Measurements from ENCODE around the gene MYLK. TPM values are rescaled to one million over a fixed set of nuclear protein-coding genes. Genes with fewer than 3 reads are reported as not detected.

The MYLK gene
- total and polyA plus RNA-seq, 2 donors (not counting 1 experiment from before 2014, with no cell fraction given) = 0.51 TPM; not detected in 1

DNA sequence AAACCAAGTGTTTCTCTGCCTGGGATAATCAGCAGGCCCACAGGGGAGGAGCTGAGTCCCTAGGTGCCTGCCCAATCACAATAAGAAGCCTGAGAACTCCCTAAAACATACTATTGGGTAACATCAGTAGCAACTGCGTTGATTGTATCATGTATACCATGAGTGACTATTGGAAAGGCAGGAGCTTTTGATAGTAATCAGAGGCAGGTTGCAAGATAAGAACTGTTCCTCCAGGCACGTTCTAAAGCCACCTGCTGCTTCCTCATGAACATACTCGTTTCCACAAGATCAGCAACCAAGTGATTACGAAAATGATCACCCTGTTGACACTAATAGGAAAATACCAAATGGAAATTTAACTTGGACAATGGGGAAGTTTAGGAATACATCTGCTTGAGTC is 6.7 kb downstream of the MYLK start:
- Mint-ChIP-seq H3K4me3 (no peak overlapping the region), H3K4me1 (no peaks in the 10 kb centered on the region), H3K9me3 (ENCODE audit: insufficient read depth) (no peaks in the 10 kb centered on the region), H3K27ac (no peak overlapping the region), H3K27me3 (peaks cover 14% of the 10 kb centered on the region)
- DNase-seq (no peak), ATAC-seq (ENCODE audit: low read depth) (no peak)
- H3K27me3 ChIP-seq (replicated peaks in 1 of 4; ENCODE audit: control extremely low read depth in 1 of 4, control insufficient read depth in 3 of 4, insufficient read depth in 4 of 4, low read length in 3 of 4) = peaks cover 0 to 8% (median under 1%) of the 10 kb centered on the region in 4 experiments
- WGBS (ENCODE audit: insufficient coverage) = no CpG with 5 or more reads among the region's 4 CpGs
- H4K20me1 ChIP-seq (ENCODE audit: control insufficient read depth, insufficient read depth, low read length, poor library complexity, severe bottlenecking) = no peaks in the 10 kb centered on the region
- H3K9ac ChIP-seq (ENCODE audit: low read length) = no peak overlapping the region
- no peak overlapping the region for H3K27ac ChIP-seq (ENCODE audit: low read length in 2 of 2)
- intact Hi-C loops (cut with micrococcal nuclease) = no loop called here
- ChIA-PET POLR2A (no interaction called here), CTCF (no interaction called here)
- H3K9me3 ChIP-seq (ENCODE audit: control extremely low read depth in 1 of 3, control insufficient read depth in 2 of 3, insufficient read depth in 1 of 3, low read length in 2 of 3) = no peaks in the 10 kb centered on the region
- no peaks in the 10 kb centered on the region for H3K79me2 ChIP-seq (ENCODE audit: control insufficient read depth, insufficient read depth, low read length)
- no peak overlapping the region for H3K4me2 ChIP-seq (replicated peaks; ENCODE audit: low read depth, low read length, poor library complexity, severe bottlenecking)
- TF ChIP-seq, protein P1, sequence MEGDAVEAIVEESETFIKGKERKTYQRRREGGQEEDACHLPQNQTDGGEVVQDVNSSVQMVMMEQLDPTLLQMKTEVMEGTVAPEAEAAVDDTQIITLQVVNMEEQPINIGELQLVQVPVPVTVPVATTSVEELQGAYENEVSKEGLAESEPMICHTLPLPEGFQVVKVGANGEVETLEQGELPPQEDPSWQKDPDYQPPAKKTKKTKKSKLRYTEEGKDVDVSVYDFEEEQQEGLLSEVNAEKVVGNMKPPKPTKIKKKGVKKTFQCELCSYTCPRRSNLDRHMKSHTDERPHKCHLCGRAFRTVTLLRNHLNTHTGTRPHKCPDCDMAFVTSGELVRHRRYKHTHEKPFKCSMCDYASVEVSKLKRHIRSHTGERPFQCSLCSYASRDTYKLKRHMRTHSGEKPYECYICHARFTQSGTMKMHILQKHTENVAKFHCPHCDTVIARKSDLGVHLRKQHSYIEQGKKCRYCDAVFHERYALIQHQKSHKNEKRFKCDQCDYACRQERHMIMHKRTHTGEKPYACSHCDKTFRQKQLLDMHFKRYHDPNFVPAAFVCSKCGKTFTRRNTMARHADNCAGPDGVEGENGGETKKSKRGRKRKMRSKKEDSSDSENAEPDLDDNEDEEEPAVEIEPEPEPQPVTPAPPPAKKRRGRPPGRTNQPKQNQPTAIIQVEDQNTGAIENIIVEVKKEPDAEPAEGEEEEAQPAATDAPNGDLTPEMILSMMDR (IDR thresholded peaks at IDR 0.05) = no peak
- no peak for TF ChIP-seq EZH2 (IDR thresholded peaks at IDR 0.05; ENCODE audit: borderline replicate concordance, insufficient read depth, low read depth, low read length, poor library complexity, severe bottlenecking)
- H3K36me3 ChIP-seq (replicated peaks in 1 of 2; ENCODE audit: control extremely low read depth in 1 of 2, control insufficient read depth in 1 of 2, extremely low read depth in 1 of 2, insufficient read depth in 2 of 2, low read length in 1 of 2) = no peaks in the 10 kb centered on the region
- H3K4me3 ChIP-seq (ENCODE audit: control extremely low read depth in 1 of 5, extremely low read depth in 1 of 5, insufficient read depth in 1 of 5, low read depth in 2 of 5, low read length in 4 of 5) = no peak overlapping the region
- H2AFZ ChIP-seq (ENCODE audit: insufficient read depth, low read depth, low read length, poor library complexity, severe bottlenecking) = no peak overlapping the region
- no peaks in the 10 kb centered on the region for H3K4me1 ChIP-seq (ENCODE audit: control insufficient read depth in 2 of 2, insufficient read depth in 2 of 2, low read length in 2 of 2)

DNA sequence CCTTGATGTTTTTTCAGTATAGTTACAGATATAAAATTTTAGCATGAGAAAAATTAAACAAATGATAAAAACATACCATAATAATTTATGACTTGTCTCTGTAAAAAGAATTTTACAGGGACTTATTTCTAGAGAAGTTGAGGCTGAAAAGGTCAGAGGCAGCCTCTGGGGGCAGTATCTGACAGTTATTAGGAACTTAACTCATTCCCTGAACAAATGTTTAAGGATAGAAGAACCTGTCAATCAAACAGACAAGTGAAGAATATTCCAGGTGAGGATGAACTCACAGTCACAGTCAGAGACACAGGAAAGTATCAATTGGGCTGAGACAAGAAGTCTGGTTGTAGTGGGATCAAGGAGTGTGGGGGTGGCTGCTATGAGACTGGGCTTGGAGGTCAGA is 7.3 kb downstream of the MYLK start:
- no peaks in the 10 kb centered on the region for H3K36me3 ChIP-seq (replicated peaks in 1 of 2; ENCODE audit: control extremely low read depth in 1 of 2, control insufficient read depth in 1 of 2, extremely low read depth in 1 of 2, insufficient read depth in 2 of 2, low read length in 1 of 2)
- CTCF ChIA-PET = no interaction called here
- intact Hi-C loops (cut with micrococcal nuclease) = no loop called here

More for the DNA sequence above, 7.3 kb downstream of the MYLK start:
- TF ChIP-seq, protein P1 (IDR thresholded peaks at IDR 0.05) = no peak
- TF ChIP-seq EZH2 (IDR thresholded peaks at IDR 0.05; ENCODE audit: borderline replicate concordance, insufficient read depth, low read depth, low read length, poor library complexity, severe bottlenecking) = no peak
- no peaks in the 10 kb centered on the region for H3K9me3 ChIP-seq (ENCODE audit: control extremely low read depth in 1 of 3, control insufficient read depth in 2 of 3, insufficient read depth in 1 of 3, low read length in 2 of 3)
- no peak overlapping the region for H2AFZ ChIP-seq (ENCODE audit: insufficient read depth, low read depth, low read length, poor library complexity, severe bottlenecking)
- H3K4me1 ChIP-seq (ENCODE audit: control insufficient read depth in 2 of 2, insufficient read depth in 2 of 2, low read length in 2 of 2) = no peaks in the 10 kb centered on the region
- DNase-seq (no peak), ATAC-seq (ENCODE audit: low read depth) (no peak)
- Mint-ChIP-seq H3K27ac (no peak overlapping the region), H3K4me1 (no peaks in the 10 kb centered on the region), H3K9me3 (ENCODE audit: insufficient read depth) (no peaks in the 10 kb centered on the region), H3K4me3 (no peak overlapping the region), H3K27me3 (peaks cover 12% of the 10 kb centered on the region)
- POLR2A ChIA-PET = no interaction called here
- no peaks in the 10 kb centered on the region for H4K20me1 ChIP-seq (ENCODE audit: control insufficient read depth, insufficient read depth, low read length, poor library complexity, severe bottlenecking)
- H3K79me2 ChIP-seq (ENCODE audit: control insufficient read depth, insufficient read depth, low read length) = no peaks in the 10 kb centered on the region
- no peak overlapping the region for H3K9ac ChIP-seq (ENCODE audit: low read length)
- H3K4me2 ChIP-seq (replicated peaks; ENCODE audit: low read depth, low read length, poor library complexity, severe bottlenecking) = no peak overlapping the region
- no peak overlapping the region for H3K4me3 ChIP-seq (ENCODE audit: control extremely low read depth in 1 of 5, extremely low read depth in 1 of 5, insufficient read depth in 1 of 5, low read depth in 2 of 5, low read length in 4 of 5)
- H3K27ac ChIP-seq (ENCODE audit: low read length in 2 of 2) = no peak overlapping the region
- H3K27me3 ChIP-seq (replicated peaks in 1 of 4; ENCODE audit: control extremely low read depth in 1 of 4, control insufficient read depth in 3 of 4, insufficient read depth in 4 of 4, low read length in 3 of 4) = peaks cover 0 to 3% (median 0%) of the 10 kb centered on the region in 4 experiments

All from B cell (primary cell).